Measurements from ENCODE around the gene DTNA. TPM values are rescaled to one million over a fixed set of nuclear protein-coding genes. Genes with fewer than 3 reads are reported as not detected.

Gene DTNA
- total RNA-seq, 1 donor = 10.1 TPM

- TF ChIP-seq CTCF (IDR thresholded peaks at IDR 0.05; ENCODE audit: extremely low read depth, low read depth, low read length) = no peak
- Histone ChIP-seq H3K4me2 (ENCODE audit: insufficient read depth, low read length) (no peak overlapping the region), H3K27ac (ENCODE audit: low read depth, low read length) (no peak overlapping the region), H3K4me3 (ENCODE audit: insufficient read depth, low read length) (no peak overlapping the region), H3K4me1 (ENCODE audit: insufficient read depth, low read length) (no peaks in the 10 kb centered on the region), H4K20me1 (ENCODE audit: insufficient read depth, low read length) (no peaks in the 10 kb centered on the region), H3K27me3 (ENCODE audit: insufficient read depth, low read length) (no peaks in the 10 kb centered on the region), H2AFZ (ENCODE audit: low read length) (peak overlapping the region; percentile 11), H3K79me2 (ENCODE audit: insufficient read depth, low read length) (no peaks in the 10 kb centered on the region), H3K9me3 (ENCODE audit: low read depth, low read length) (no peaks in the 10 kb centered on the region), H3K36me3 (ENCODE audit: insufficient read depth, low read length) (no peaks in the 10 kb centered on the region)
- DNase-seq (ENCODE audit: insufficient read length, low spot score, missing footprints) = no peak
These were observed 156.2 kb downstream of the DTNA start for GRCh38 chr18:34866310-34866709.

- TF ChIP-seq CTCF (IDR thresholded peaks at IDR 0.05; ENCODE audit: extremely low read depth, low read depth, low read length) = peak; percentile 62
- H2AFZ ChIP-seq (ENCODE audit: low read length) = peak overlapping the region; percentile 11
- no peak overlapping the region for H3K4me2 ChIP-seq (ENCODE audit: insufficient read depth, low read length)
- DNase-seq (ENCODE audit: insufficient read length, low spot score, missing footprints) = peak; percentile 58
- no peak overlapping the region for H3K4me3 ChIP-seq (ENCODE audit: insufficient read depth, low read length)
- no peaks in the 10 kb centered on the region for H3K9me3 ChIP-seq (ENCODE audit: low read depth, low read length)
- H4K20me1 ChIP-seq (ENCODE audit: insufficient read depth, low read length) = no peaks in the 10 kb centered on the region
- H3K27ac ChIP-seq (ENCODE audit: low read depth, low read length) = no peak overlapping the region
- no peaks in the 10 kb centered on the region for H3K27me3 ChIP-seq (ENCODE audit: insufficient read depth, low read length)
- no peaks in the 10 kb centered on the region for H3K4me1 ChIP-seq (ENCODE audit: insufficient read depth, low read length)
- H3K79me2 ChIP-seq (ENCODE audit: insufficient read depth, low read length) = no peaks in the 10 kb centered on the region
- H3K36me3 ChIP-seq (ENCODE audit: insufficient read depth, low read length) = no peaks in the 10 kb centered on the region
These were observed 156.6 kb downstream of the DTNA start for GRCh38 chr18:34866739-34867138.

- Histone ChIP-seq H2AFZ (ENCODE audit: low read length) (peak overlapping the region; percentile 36), H3K4me3 (ENCODE audit: insufficient read depth, low read length) (no peak overlapping the region), H3K9me3 (ENCODE audit: low read depth, low read length) (no peaks in the 10 kb centered on the region), H3K27me3 (ENCODE audit: insufficient read depth, low read length) (no peaks in the 10 kb centered on the region), H3K4me2 (ENCODE audit: insufficient read depth, low read length) (no peak overlapping the region), H3K36me3 (ENCODE audit: insufficient read depth, low read length) (no peaks in the 10 kb centered on the region), H3K4me1 (ENCODE audit: insufficient read depth, low read length) (no peaks in the 10 kb centered on the region), H3K27ac (ENCODE audit: low read depth, low read length) (no peak overlapping the region), H3K79me2 (ENCODE audit: insufficient read depth, low read length) (no peaks in the 10 kb centered on the region), H4K20me1 (ENCODE audit: insufficient read depth, low read length) (no peaks in the 10 kb centered on the region)
- peak; percentile 75 for DNase-seq (ENCODE audit: insufficient read length, low spot score, missing footprints)
- TF ChIP-seq CTCF (IDR thresholded peaks at IDR 0.05; ENCODE audit: extremely low read depth, low read depth, low read length) = peak; percentile 32
These were observed 157.4 kb downstream of the DTNA start for GRCh38 chr18:34867520-34867919.

GRCh38 chr18:34870555-34871310 is 160.6 kb downstream of the DTNA start:
- H3K9me3 ChIP-seq (ENCODE audit: low read depth, low read length) = no peaks in the 10 kb centered on the region
- H4K20me1 ChIP-seq (ENCODE audit: insufficient read depth, low read length) = no peaks in the 10 kb centered on the region
- no peak overlapping the region for H2AFZ ChIP-seq (ENCODE audit: low read length)
- no peak overlapping the region for H3K4me2 ChIP-seq (ENCODE audit: insufficient read depth, low read length)
- no peak for TF ChIP-seq CTCF (IDR thresholded peaks at IDR 0.05; ENCODE audit: extremely low read depth, low read depth, low read length)
- H3K27me3 ChIP-seq (ENCODE audit: insufficient read depth, low read length) = no peaks in the 10 kb centered on the region
- H3K36me3 ChIP-seq (ENCODE audit: insufficient read depth, low read length) = no peaks in the 10 kb centered on the region
- no peaks in the 10 kb centered on the region for H3K4me1 ChIP-seq (ENCODE audit: insufficient read depth, low read length)
- no peaks in the 10 kb centered on the region for H3K79me2 ChIP-seq (ENCODE audit: insufficient read depth, low read length)
- no peak overlapping the region for H3K4me3 ChIP-seq (ENCODE audit: insufficient read depth, low read length)
- DNase-seq (ENCODE audit: insufficient read length, low spot score, missing footprints) = no peak
- no peak overlapping the region for H3K27ac ChIP-seq (ENCODE audit: low read depth, low read length)
